Skeletal muscle tissue (tissue), 4 donors: Measurements from ENCODE around the gene CALML5. TPM values are rescaled to one million over a fixed set of nuclear protein-coding genes. Genes with fewer than 3 reads are reported as not detected.
A peak's percentile ranks its signal among the peaks of the same experiment; 100 is the strongest.

Source experiments
- H3K27ac ChIP-seq: one replicate; pipeline ENCODE4 v1.7.0; 2013; ENCODE audit warnings: mild to moderate bottlenecking, low read depth, low read length, inconsistent platforms
- H3K27me3 ChIP-seq, 3 donors: one replicate each; pipeline ENCODE4 v1.7.0; 2013; ENCODE audit warnings: low read length in 3 of 3; ENCODE audit not compliant: control insufficient read depth in 3 of 3, insufficient read depth in 3 of 3
- H3K36me3 ChIP-seq, 3 donors: one replicate each; pipeline ENCODE4 v1.7.0; 2013; ENCODE audit warnings: low read length in 3 of 3; ENCODE audit not compliant: control insufficient read depth in 3 of 3, insufficient read depth in 3 of 3
- H3K4me1 ChIP-seq, 3 donors: one replicate each; pipeline ENCODE4 v1.7.0; 2013; ENCODE audit warnings: low read length in 3 of 3, mild to moderate bottlenecking in 3 of 3; ENCODE audit not compliant: control insufficient read depth in 3 of 3, insufficient read depth in 3 of 3
- H3K4me3 ChIP-seq, 3 donors: one replicate each; pipeline ENCODE4 v1.7.0; 2013; ENCODE audit warnings: low read length in 3 of 3
- H3K9ac ChIP-seq, 3 donors: one replicate each; pipeline ENCODE4 v1.7.0; 2013; ENCODE audit warnings: low read length in 3 of 3, mild to moderate bottlenecking in 3 of 3, moderate library complexity in 2 of 3, low read depth in 1 of 3
- H3K9me3 ChIP-seq, 3 donors: one replicate each; pipeline ENCODE4 v1.7.0; 2013; ENCODE audit warnings: low read length in 3 of 3; ENCODE audit not compliant: control insufficient read depth in 3 of 3
- total RNA-seq: library from RNA; depleted of rRNA; stranded (reverse); fragments of >200 nt; gene quantifications from one replicate; pipeline ENCODE4 v1.2.3, GENCODE V29; 2014
- donor health status: Osteomylitis.

The CALML5 gene, protein sequence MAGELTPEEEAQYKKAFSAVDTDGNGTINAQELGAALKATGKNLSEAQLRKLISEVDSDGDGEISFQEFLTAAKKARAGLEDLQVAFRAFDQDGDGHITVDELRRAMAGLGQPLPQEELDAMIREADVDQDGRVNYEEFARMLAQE
- not detected for total RNA-seq

DNA sequence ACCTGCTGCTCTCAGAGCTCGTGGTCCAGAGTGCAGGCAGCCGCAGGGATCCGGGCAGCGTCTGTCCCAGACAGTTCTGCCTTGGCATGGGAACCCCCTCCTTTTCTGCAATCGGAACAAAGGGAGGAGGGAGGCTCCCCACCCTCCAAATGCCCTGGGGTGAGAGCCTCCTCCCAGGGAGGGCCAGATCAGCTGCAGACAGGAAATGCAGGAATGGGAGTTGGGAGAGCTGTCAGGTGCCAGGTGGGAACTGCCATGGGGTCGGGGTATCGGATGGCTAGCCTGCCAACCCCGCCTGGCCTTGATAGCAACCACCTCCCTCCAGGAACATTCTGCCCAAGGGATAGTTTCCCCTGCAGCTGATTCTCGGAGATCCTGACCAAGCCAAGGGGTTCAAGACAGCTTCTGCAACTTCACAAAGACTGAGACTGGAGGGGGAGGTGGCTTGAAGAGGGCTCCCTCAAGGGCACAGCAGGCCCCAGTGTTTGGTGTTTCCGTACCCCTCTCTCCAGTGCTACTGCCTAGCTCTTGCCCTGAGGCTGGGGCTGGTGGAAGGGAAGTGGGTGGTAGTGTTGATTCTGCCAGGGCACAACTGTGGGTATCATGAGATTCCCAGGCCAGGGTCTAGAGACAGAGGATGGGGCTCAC lies at the start of gene CALML5:
TSS of gene CALML5 (minus strand) at position 78 of the 648 bp plus-strand sequence. CDS start 132 bp downstream, outside the sequence.
- Histone ChIP-seq H3K4me3 (no peak within 1 kb of the TSS), H3K27me3 (peaks cover 0 to 2% (median 0%) of the 10 kb centered on the region in 3 donors), H3K27ac (no peak within 1 kb of the TSS), H3K9me3 (peaks cover 0 to 2% (median 0%) of the 10 kb centered on the region in 3 donors), H3K36me3 (no peaks in the 10 kb centered on the region), H3K9ac (no peak within 1 kb of the TSS), H3K4me1 (peaks cover 0 to 4% (median 0%) of the 10 kb centered on the region in 3 donors)

DNA sequence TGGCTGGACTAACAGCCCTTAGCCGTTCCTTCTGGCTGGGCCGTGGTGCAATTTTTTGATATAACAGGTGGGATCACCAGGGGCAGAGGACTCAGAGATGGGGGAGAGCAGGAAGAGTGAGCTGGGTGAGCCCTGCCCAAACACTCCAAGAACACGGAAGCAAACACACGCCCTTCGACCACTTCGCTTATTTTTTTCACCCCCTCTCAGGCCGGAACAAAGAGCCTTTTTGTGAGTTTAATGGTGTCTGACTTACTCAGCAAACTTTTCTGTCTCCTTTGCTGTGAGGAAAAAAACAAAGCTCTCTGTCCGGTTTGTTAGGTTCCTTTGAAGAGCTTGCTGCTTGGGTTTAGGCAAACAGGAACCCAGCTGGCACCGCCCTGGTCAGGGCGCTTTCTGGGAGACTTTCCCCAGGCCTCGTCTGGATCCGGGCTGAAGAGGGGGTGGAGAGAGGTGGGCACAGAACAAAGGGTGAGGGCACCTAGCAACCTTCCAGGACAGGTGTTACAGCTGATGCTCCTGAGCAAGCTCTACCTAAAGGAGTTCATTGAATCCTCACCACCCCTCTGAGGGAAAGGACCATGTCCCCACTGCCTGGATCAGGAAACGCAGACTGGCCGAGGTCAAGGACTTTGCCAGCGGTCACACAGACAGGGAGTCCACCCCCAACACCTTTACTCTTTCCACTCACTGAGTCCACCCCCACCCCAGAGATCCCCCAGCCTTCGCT lies 48.7 kb upstream of the CALML5 start:
- H3K4me1 ChIP-seq: peaks cover 33 to 43% (median 33%) of the 10 kb centered on the region in 3 donors
- H3K27me3 ChIP-seq: no peaks in the 10 kb centered on the region
- peak overlapping the region; percentile 47 for H3K27ac ChIP-seq
- H3K4me3 ChIP-seq: peak overlapping the region; percentile 1 to 56 (median 52)
- no peaks in the 10 kb centered on the region for H3K9me3 ChIP-seq
- H3K36me3 ChIP-seq: no peaks in the 10 kb centered on the region
- H3K9ac ChIP-seq: peak overlapping the region; percentile 40 to 73 (median 66)

- Histone ChIP-seq H3K9me3 (no peaks in the 10 kb centered on the region), H3K27me3 (no peaks in the 10 kb centered on the region), H3K36me3 (no peaks in the 10 kb centered on the region), H3K4me1 (peaks cover 33 to 43% (median 33%) of the 10 kb centered on the region in 3 donors), H3K9ac (peak overlapping the region in 2 of 3 donors; percentile 66 to 73), H3K27ac (no peak overlapping the region), H3K4me3 (peak overlapping the region; percentile 1 to 56 (median 52))
These were observed 48.2 kb upstream of the CALML5 start for GRCh38 chr10:5547681-5547930.

DNA sequence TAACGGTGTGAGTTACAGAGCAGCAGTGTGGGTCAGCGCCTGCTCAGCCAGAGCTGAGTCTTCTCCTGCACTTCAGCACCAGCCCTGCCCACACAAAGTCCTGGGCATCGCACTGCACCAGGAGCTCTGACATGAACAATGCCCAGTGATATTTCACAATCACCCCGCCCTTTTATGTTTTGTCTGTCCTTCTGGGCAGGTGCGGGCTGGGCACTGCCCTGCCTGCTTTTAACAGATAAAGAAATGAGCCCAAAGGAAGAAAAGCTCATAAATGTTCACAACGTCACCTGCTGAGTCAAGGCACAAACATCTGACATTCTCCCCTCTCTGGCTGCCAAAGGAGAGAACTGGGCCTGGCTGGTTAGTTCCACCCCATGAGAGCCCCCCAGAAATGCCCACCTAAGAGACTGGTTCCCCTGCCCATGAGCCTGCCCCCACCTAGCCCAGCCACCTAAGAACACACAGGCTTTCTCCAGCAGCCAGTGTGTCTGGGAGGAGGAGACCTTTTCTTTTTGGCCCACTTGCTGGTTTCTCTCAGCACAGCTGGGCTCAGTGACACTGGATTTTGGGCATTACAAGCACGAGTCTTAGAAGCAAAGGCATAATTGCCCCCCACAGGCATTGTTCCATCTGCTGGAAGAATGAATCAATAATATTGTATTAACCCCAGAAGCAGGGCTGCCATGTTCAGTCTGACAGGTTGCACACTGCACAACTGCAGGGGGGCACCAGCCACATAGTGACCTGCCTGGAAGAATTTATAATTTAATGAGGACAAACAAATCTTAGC lies 47.7 kb upstream of the CALML5 start:
- Histone ChIP-seq H3K36me3 (no peaks in the 10 kb centered on the region), H3K27ac (no peak overlapping the region), H3K9ac (peak overlapping the region in 1 of 3 donors; percentile 66), H3K27me3 (no peaks in the 10 kb centered on the region), H3K4me1 (peaks cover 33 to 43% (median 33%) of the 10 kb centered on the region in 3 donors), H3K4me3 (peak overlapping the region in 1 of 3 donors; percentile 56), H3K9me3 (no peaks in the 10 kb centered on the region)

GRCh38 chr10:5545778-5546710 lies 46.7 kb upstream of the CALML5 start:
- Histone ChIP-seq H3K4me1 (peaks cover 33 to 43% (median 33%) of the 10 kb centered on the region in 3 donors), H3K9ac (no peak overlapping the region), H3K27ac (no peak overlapping the region), H3K36me3 (no peaks in the 10 kb centered on the region), H3K9me3 (no peaks in the 10 kb centered on the region), H3K4me3 (no peak overlapping the region), H3K27me3 (no peaks in the 10 kb centered on the region)

GRCh38 chr10:5545426-5545777 lies 46.0 kb upstream of the CALML5 start:
- H3K4me3 ChIP-seq: no peak overlapping the region
- no peaks in the 10 kb centered on the region for H3K27me3 ChIP-seq
- no peak overlapping the region for H3K27ac ChIP-seq
- peaks cover 33 to 43% (median 33%) of the 10 kb centered on the region in 3 donors for H3K4me1 ChIP-seq
- H3K36me3 ChIP-seq: no peaks in the 10 kb centered on the region
- H3K9me3 ChIP-seq: no peaks in the 10 kb centered on the region
- no peak overlapping the region for H3K9ac ChIP-seq

DNA sequence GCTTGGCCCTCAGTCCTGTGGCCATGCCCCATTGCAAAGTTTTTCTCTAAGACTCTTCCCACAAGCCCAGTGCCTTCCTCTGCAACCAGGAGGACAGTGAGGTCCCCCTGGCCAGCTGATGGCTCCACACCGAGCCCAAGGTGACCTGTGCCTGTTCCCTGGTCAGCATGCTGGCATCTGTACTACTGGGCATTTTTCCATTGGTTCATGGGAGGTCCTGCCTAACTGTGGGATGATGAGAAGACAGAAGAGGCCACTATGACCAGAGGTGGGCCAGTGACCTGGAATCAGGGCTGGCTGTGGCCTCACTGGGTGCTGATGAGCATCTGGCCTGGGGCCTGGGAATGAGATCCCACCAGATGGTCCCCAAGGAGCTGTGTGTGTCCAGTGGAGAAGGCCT lies 45.6 kb upstream of the CALML5 start:
- H3K27ac ChIP-seq: no peak overlapping the region
- H3K27me3 ChIP-seq: no peaks in the 10 kb centered on the region
- no peaks in the 10 kb centered on the region for H3K36me3 ChIP-seq
- H3K9ac ChIP-seq: no peak overlapping the region
- peaks cover 33 to 43% (median 33%) of the 10 kb centered on the region in 3 donors for H3K4me1 ChIP-seq
- no peaks in the 10 kb centered on the region for H3K9me3 ChIP-seq
- H3K4me3 ChIP-seq: no peak overlapping the region

- H3K4me1 ChIP-seq: peaks cover 33 to 40% (median 33%) of the 10 kb centered on the region in 3 donors
- no peaks in the 10 kb centered on the region for H3K36me3 ChIP-seq
- H3K27ac ChIP-seq: no peak overlapping the region
- H3K9ac ChIP-seq: no peak overlapping the region
- no peaks in the 10 kb centered on the region for H3K27me3 ChIP-seq
- no peak overlapping the region for H3K4me3 ChIP-seq
- H3K9me3 ChIP-seq: no peaks in the 10 kb centered on the region
These were observed 44.9 kb upstream of the CALML5 start for GRCh38 chr10:5544216-5544805.

GRCh38 chr10:5543623-5544022 lies 44.3 kb upstream of the CALML5 start:
- H3K27me3 ChIP-seq: no peaks in the 10 kb centered on the region
- no peak overlapping the region for H3K4me3 ChIP-seq
- no peaks in the 10 kb centered on the region for H3K36me3 ChIP-seq
- H3K27ac ChIP-seq: no peak overlapping the region
- H3K9ac ChIP-seq: no peak overlapping the region
- H3K4me1 ChIP-seq: peaks cover 27 to 34% (median 27%) of the 10 kb centered on the region in 3 donors
- no peaks in the 10 kb centered on the region for H3K9me3 ChIP-seq
